Osteoblast (primary cell): ENCODE measurements around the gene TMEM225. TPM values are rescaled to one million over a fixed set of nuclear protein-coding genes. Genes with fewer than 3 reads are reported as not detected.

Experiments
- DNase-seq: peaks from one replicate; pipeline ENCODE4 v3.0.0; 2011; ENCODE audit warnings: low spot score, mixed read lengths; ENCODE audit not compliant: insufficient read length; ENCODE audit errors: missing footprints
- H2AFZ ChIP-seq: 2 replicates; pipeline ENCODE4 v1.6.0; 2011; ENCODE audit warnings: mild to moderate bottlenecking, low read length
- H3K27ac ChIP-seq: 2 replicates; pipeline ENCODE4 v1.5.1; 2011; ENCODE audit warnings: mild to moderate bottlenecking, low read depth, low read length, moderate library complexity
- H3K27me3 ChIP-seq: 2 replicates; pipeline ENCODE4 v1.6.0; 2012; ENCODE audit warnings: mild to moderate bottlenecking, control low read depth, inconsistent platforms, low read length, moderate library complexity; ENCODE audit not compliant: insufficient read depth
- H3K36me3 ChIP-seq: 2 replicates; pipeline ENCODE4 v1.5.1; 2011; ENCODE audit warnings: mild to moderate bottlenecking, low read length, control low read depth, moderate library complexity; ENCODE audit not compliant: insufficient read depth
- H3K4me1 ChIP-seq: 2 replicates; pipeline ENCODE4 v1.5.1; 2011; ENCODE audit warnings: mild to moderate bottlenecking, low read length, control low read depth, moderate library complexity; ENCODE audit not compliant: insufficient read depth
- H3K4me2 ChIP-seq: 2 replicates; pipeline ENCODE4 v1.6.0; 2011; ENCODE audit warnings: mild to moderate bottlenecking, low read length; ENCODE audit not compliant: insufficient read depth
- H3K4me3 ChIP-seq: fragments of 200-600 bp; sonication (generic); 3 replicates; pipeline ENCODE4 v1.5.1; 2012; ENCODE audit warnings: mild to moderate bottlenecking, low read length, inconsistent platforms; ENCODE audit not compliant: insufficient read depth
- H3K79me2 ChIP-seq: 2 replicates; pipeline ENCODE4 v1.6.0; 2012; ENCODE audit warnings: mild to moderate bottlenecking, low read length, control low read depth, inconsistent platforms; ENCODE audit not compliant: insufficient read depth
- H3K9me3 ChIP-seq: 2 replicates; pipeline ENCODE4 v1.5.1; 2011; ENCODE audit warnings: low read depth, low read length, control low read depth
- H4K20me1 ChIP-seq: 2 replicates; pipeline ENCODE4 v1.6.0; 2012; ENCODE audit warnings: mild to moderate bottlenecking, low read length, control low read depth; ENCODE audit not compliant: insufficient read depth
- total RNA-seq: library from RNA; depleted of rRNA; stranded (reverse); fragments of >200 nt; gene quantifications from 2 replicates; pipeline ENCODE4 v1.2.3, GENCODE V29; 2012
- TF ChIP-seq, protein P1 (sequence below): IDR thresholded peaks from 2 replicates; pipeline ENCODE4 v1.5.1; 2011; ENCODE audit warnings: mild to moderate bottlenecking, low read depth, low read length, moderate library complexity; ENCODE audit errors: extremely low read depth

Gene TMEM225
- total RNA-seq, 1 donor: not detected

DNA sequence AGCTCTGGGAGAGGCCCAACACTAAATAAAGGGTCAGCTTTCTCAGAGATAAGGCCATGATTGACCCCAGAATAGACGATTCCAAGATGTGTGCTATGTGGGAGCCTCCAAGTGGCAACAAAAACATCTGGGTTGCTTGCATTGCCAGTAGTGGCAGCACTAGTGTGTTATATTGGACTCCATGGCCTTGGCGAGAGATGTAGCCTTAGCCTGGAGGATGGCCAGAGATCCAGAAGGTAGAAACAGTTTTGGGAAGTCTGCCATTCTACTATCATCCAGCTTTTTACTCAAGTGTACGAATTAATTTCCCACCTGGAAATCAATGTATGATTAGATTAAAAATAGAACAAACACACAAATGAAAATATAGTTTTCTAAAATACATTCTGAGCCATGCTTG lies 19.5 kb upstream of the TMEM225 start:
- Histone ChIP-seq H3K4me2 (no peak overlapping the region), H3K4me3 (no peak overlapping the region), H2AFZ (no peak overlapping the region), H3K27ac (no peak overlapping the region), H4K20me1 (no peaks in the 10 kb centered on the region), H3K9me3 (no peaks in the 10 kb centered on the region), H3K36me3 (no peaks in the 10 kb centered on the region), H3K79me2 (no peaks in the 10 kb centered on the region), H3K4me1 (no peaks in the 10 kb centered on the region), H3K27me3 (no peaks in the 10 kb centered on the region)
- TF ChIP-seq, protein P1, sequence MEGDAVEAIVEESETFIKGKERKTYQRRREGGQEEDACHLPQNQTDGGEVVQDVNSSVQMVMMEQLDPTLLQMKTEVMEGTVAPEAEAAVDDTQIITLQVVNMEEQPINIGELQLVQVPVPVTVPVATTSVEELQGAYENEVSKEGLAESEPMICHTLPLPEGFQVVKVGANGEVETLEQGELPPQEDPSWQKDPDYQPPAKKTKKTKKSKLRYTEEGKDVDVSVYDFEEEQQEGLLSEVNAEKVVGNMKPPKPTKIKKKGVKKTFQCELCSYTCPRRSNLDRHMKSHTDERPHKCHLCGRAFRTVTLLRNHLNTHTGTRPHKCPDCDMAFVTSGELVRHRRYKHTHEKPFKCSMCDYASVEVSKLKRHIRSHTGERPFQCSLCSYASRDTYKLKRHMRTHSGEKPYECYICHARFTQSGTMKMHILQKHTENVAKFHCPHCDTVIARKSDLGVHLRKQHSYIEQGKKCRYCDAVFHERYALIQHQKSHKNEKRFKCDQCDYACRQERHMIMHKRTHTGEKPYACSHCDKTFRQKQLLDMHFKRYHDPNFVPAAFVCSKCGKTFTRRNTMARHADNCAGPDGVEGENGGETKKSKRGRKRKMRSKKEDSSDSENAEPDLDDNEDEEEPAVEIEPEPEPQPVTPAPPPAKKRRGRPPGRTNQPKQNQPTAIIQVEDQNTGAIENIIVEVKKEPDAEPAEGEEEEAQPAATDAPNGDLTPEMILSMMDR: no peak
- no peak for DNase-seq

DNA sequence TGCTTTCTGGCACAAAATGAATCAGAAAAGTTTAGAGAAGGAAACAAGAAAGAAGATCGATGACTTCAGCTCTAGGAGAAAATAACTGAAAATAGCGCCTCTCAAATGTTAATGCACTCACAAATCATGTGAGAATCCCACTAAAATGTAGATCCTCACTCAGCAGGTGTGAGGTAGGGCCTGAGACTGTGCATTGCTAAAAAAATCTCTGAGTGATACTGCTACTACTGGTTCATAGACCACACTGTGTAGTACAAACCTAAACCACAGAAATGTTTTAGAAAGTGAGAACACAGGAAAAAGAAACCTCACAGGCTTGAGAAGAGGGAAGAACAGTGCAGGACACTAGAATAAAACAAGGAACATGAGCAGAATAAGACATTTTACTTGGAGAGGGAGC lies 18.5 kb upstream of the TMEM225 start:
- TF ChIP-seq, protein P1: no peak
- DNase-seq: no peak
- H3K4me1 ChIP-seq: no peaks in the 10 kb centered on the region

DNA sequence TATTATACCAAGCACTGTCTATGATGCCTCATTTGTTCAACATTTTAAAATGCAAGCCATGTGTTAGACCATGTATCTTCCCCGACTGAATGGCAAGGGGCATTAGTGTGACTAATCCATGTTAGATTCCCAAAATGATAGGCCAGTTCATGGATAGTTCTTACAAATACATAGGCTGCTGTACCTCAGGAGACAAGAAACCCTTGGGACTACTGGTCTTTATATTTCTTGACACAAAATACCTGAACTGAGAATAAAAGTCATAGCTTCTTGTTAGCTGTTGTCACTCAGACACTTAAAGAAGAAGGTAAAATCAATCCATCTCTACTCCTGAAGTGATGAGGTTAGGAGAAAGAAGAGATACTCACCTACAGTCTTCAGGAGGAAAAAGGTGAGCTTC lies 16.4 kb upstream of the TMEM225 start, which contains the start of gene OR8D4:
OR8D4 (plus strand) TSS at position 301 of the 400 bp plus-strand sequence. CDS start 4,265 bp downstream, outside the sequence.
- H4K20me1 ChIP-seq: no peaks in the 10 kb centered on the region
- TF ChIP-seq, protein P1: no peak
- H3K36me3 ChIP-seq: no peaks in the 10 kb centered on the region
- no peaks in the 10 kb centered on the region for H3K4me1 ChIP-seq
- H3K9me3 ChIP-seq: no peaks in the 10 kb centered on the region
- no peaks in the 10 kb centered on the region for H3K27me3 ChIP-seq
- DNase-seq: no peak
- H3K79me2 ChIP-seq: no peaks in the 10 kb centered on the region
- no peak within 1 kb of the TSS for H3K4me2 ChIP-seq
- H3K27ac ChIP-seq: no peak within 1 kb of the TSS
- no peak within 1 kb of the TSS for H3K4me3 ChIP-seq
- no peak within 1 kb of the TSS for H2AFZ ChIP-seq

More for the DNA sequence above, 18.5 kb upstream of the TMEM225 start:
- H2AFZ ChIP-seq: no peak overlapping the region
- H3K4me3 ChIP-seq: no peak overlapping the region
- no peaks in the 10 kb centered on the region for H3K27me3 ChIP-seq
- no peaks in the 10 kb centered on the region for H3K9me3 ChIP-seq
- H4K20me1 ChIP-seq: no peaks in the 10 kb centered on the region
- H3K27ac ChIP-seq: no peak overlapping the region
- H3K36me3 ChIP-seq: no peaks in the 10 kb centered on the region
- no peaks in the 10 kb centered on the region for H3K79me2 ChIP-seq
- H3K4me2 ChIP-seq: no peak overlapping the region

DNA sequence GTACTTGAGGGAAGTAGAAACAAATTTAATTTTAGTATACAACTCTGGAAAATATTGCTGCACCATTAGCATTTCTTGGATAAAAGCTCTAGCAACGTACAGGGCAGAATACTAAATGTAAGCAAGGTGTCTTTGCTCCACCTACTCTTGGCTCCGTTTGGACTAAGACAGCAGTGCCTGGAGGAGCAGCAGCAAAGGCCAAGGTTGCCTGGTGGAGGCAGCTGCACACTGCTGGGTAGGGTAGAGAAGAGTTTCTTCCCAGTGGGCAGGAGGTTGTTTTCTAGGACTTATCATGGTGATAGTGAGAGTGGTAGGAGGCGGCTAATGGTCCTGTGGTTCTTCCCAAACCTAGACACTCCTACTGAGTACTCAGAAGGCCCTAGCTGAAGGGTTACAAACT lies 14.3 kb upstream of the TMEM225 start:
- no peak overlapping the region for H2AFZ ChIP-seq
- TF ChIP-seq, protein P1: no peak
- no peak overlapping the region for H3K4me2 ChIP-seq
- no peaks in the 10 kb centered on the region for H4K20me1 ChIP-seq
- no peaks in the 10 kb centered on the region for H3K27me3 ChIP-seq
- H3K27ac ChIP-seq: no peak overlapping the region
- no peak for DNase-seq
- H3K4me1 ChIP-seq: no peaks in the 10 kb centered on the region
- H3K79me2 ChIP-seq: no peaks in the 10 kb centered on the region
- H3K4me3 ChIP-seq: no peak overlapping the region
- no peaks in the 10 kb centered on the region for H3K36me3 ChIP-seq
- no peaks in the 10 kb centered on the region for H3K9me3 ChIP-seq
